ENCODE data around the gene KIAA0040. TPM values are rescaled to one million over a fixed set of nuclear protein-coding genes. Genes with fewer than 3 reads are reported as not detected.

The KIAA0040 gene
- total RNA-seq, 1 experiment from 2014 or later, result 0.98 TPM

GRCh38 chr1:175206687-175207086 lies 14.1 kb upstream of the KIAA0040 start:
- DNase-seq (ENCODE audit: low read depth), result no peak
- in situ Hi-C loops (cut with HindIII; ENCODE audit: low pct_unique_long_range_greater_than_20kb, low sequenced_read_pairs), result no loop called here

- no peak for DNase-seq (ENCODE audit: low read depth)
- in situ Hi-C loops (cut with HindIII; ENCODE audit: low pct_unique_long_range_greater_than_20kb, low sequenced_read_pairs), result no loop called here
Observed at GRCh38 chr1:175204330-175204729, 11.8 kb upstream of the KIAA0040 start.

- DNase-seq (ENCODE audit: low read depth), result no peak
- in situ Hi-C loops (cut with HindIII; ENCODE audit: low pct_unique_long_range_greater_than_20kb, low sequenced_read_pairs), result no loop called here
Observed at GRCh38 chr1:175203570-175204068, 11.0 kb upstream of the KIAA0040 start.

- DNase-seq (ENCODE audit: low read depth), result no peak
- in situ Hi-C loops (cut with HindIII; ENCODE audit: low pct_unique_long_range_greater_than_20kb, low sequenced_read_pairs), result no loop called here
Observed at GRCh38 chr1:175200678-175201521, 8.3 kb upstream of the KIAA0040 start.

- no peak for DNase-seq (ENCODE audit: low read depth)
- in situ Hi-C loops (cut with HindIII; ENCODE audit: low pct_unique_long_range_greater_than_20kb, low sequenced_read_pairs), result no loop called here
Observed at GRCh38 chr1:175198332-175198731, 5.8 kb upstream of the KIAA0040 start.

- in situ Hi-C loops (cut with HindIII; ENCODE audit: low pct_unique_long_range_greater_than_20kb, low sequenced_read_pairs), result no loop called here
- DNase-seq (ENCODE audit: low read depth), result peak; percentile 60
Observed at GRCh38 chr1:175197531-175197930, 5.0 kb upstream of the KIAA0040 start.

GRCh38 chr1:175195798-175196197 lies 3.2 kb upstream of the KIAA0040 start:
- in situ Hi-C loops (cut with HindIII; ENCODE audit: low pct_unique_long_range_greater_than_20kb, low sequenced_read_pairs), result no loop called here
- DNase-seq (ENCODE audit: low read depth), result no peak

- in situ Hi-C loops (cut with HindIII; ENCODE audit: low pct_unique_long_range_greater_than_20kb, low sequenced_read_pairs), result no loop called here
- no peak for DNase-seq (ENCODE audit: low read depth)
Observed at GRCh38 chr1:175195281-175195680, 2.7 kb upstream of the KIAA0040 start.

GRCh38 chr1:175193527-175193910 lies 943 bp upstream of the KIAA0040 start:
- in situ Hi-C loops (cut with HindIII; ENCODE audit: low pct_unique_long_range_greater_than_20kb, low sequenced_read_pairs), result no loop called here
- DNase-seq (ENCODE audit: low read depth), result no peak

- peak; percentile 17 for DNase-seq (ENCODE audit: low read depth)
- in situ Hi-C loops (cut with HindIII; ENCODE audit: low pct_unique_long_range_greater_than_20kb, low sequenced_read_pairs), result no loop called here
Observed at GRCh38 chr1:175192111-175192629, 406 bp downstream of the KIAA0040 start.

- DNase-seq (ENCODE audit: low read depth), result no peak
- in situ Hi-C loops (cut with HindIII; ENCODE audit: low pct_unique_long_range_greater_than_20kb, low sequenced_read_pairs), result no loop called here
Observed at GRCh38 chr1:175191659-175192058, 917 bp downstream of the KIAA0040 start.

- in situ Hi-C loops (cut with HindIII; ENCODE audit: low pct_unique_long_range_greater_than_20kb, low sequenced_read_pairs), result no loop called here
Observed at GRCh38 chr1:175188936-175189335, 3.6 kb downstream of the KIAA0040 start.

GRCh38 chr1:175186433-175187160 lies 6.0 kb downstream of the KIAA0040 start:
- in situ Hi-C loops (cut with HindIII; ENCODE audit: low pct_unique_long_range_greater_than_20kb, low sequenced_read_pairs), result no loop called here
- no peak for DNase-seq (ENCODE audit: low read depth)

More at GRCh38 chr1:175188936-175189335, 3.6 kb downstream of the KIAA0040 start:
- DNase-seq (ENCODE audit: low read depth), result no peak

- in situ Hi-C loops (cut with HindIII; ENCODE audit: low pct_unique_long_range_greater_than_20kb, low sequenced_read_pairs), result no loop called here
- no peak for DNase-seq (ENCODE audit: low read depth)
Observed at GRCh38 chr1:175185903-175186302, 6.7 kb downstream of the KIAA0040 start.

- no peak for DNase-seq (ENCODE audit: low read depth)
- in situ Hi-C loops (cut with HindIII; ENCODE audit: low pct_unique_long_range_greater_than_20kb, low sequenced_read_pairs), result no loop called here
Observed at GRCh38 chr1:175183586-175183985, 9.0 kb downstream of the KIAA0040 start.

GRCh38 chr1:175182201-175182746 lies 10.3 kb downstream of the KIAA0040 start:
- in situ Hi-C loops (cut with HindIII; ENCODE audit: low pct_unique_long_range_greater_than_20kb, low sequenced_read_pairs), result no loop called here
- no peak for DNase-seq (ENCODE audit: low read depth)

GRCh38 chr1:175179837-175180590 lies 12.6 kb downstream of the KIAA0040 start:
- DNase-seq (ENCODE audit: low read depth), result no peak
- in situ Hi-C loops (cut with HindIII; ENCODE audit: low pct_unique_long_range_greater_than_20kb, low sequenced_read_pairs), result no loop called here

- no peak for DNase-seq (ENCODE audit: low read depth)
- in situ Hi-C loops (cut with HindIII; ENCODE audit: low pct_unique_long_range_greater_than_20kb, low sequenced_read_pairs), result no loop called here
Observed at GRCh38 chr1:175178456-175178855, 14.1 kb downstream of the KIAA0040 start.
